SU-DHL-6 (cell line): ENCODE measurements around the gene ZDHHC11B.
"Not testable (repeated sequence)": the region's sequence is repeated elsewhere in the genome, so short reads cannot be mapped to it uniquely, and the experiment has no call there.

Experiments used
- H2AFZ ChIP-seq: fragments of 200-600 bp; sonication (generic); 2 replicates; pipeline ENCODE4 v1.6.1; 2014; ENCODE audit warnings: low read depth, mild to moderate bottlenecking, moderate library complexity, mixed read lengths, antibody characterized with exemption, low read length; ENCODE audit not compliant: severe bottlenecking
- H3F3A ChIP-seq: fragments of 200-600 bp; shearing (Covaris generic); 2 replicates; pipeline ENCODE4 v1.6.0; 2016; ENCODE audit warnings: antibody characterized with exemption, mild to moderate bottlenecking; ENCODE audit not compliant: insufficient read depth
- H3K27ac ChIP-seq: fragments of 200-600 bp; sonication (generic); 2 replicates; pipeline ENCODE4 v1.5.1; 2016; ENCODE audit warnings: low read depth, mild to moderate bottlenecking, low read length, moderate library complexity, mixed read lengths
- H3K27me3 ChIP-seq: fragments of 200-600 bp; sonication (generic), shearing (Covaris generic); 2 replicates; pipeline ENCODE4 v1.6.0; 2014; ENCODE audit warnings: mild to moderate bottlenecking, low read length
- H3K36me3 ChIP-seq: fragments of 200-600 bp; sonication (generic); 2 replicates; pipeline ENCODE4 v1.6.1; 2014; ENCODE audit warnings: mild to moderate bottlenecking, low read length, mixed read lengths
- H3K4me2 ChIP-seq: fragments of 300-600, 200-600 bp; shearing (Covaris generic), sonication (generic); 2 replicates; pipeline ENCODE4 v1.6.0; 2014; ENCODE audit warnings: low read length, low read depth, mild to moderate bottlenecking; ENCODE audit not compliant: poor library complexity, severe bottlenecking
- H3K4me3 ChIP-seq: fragments of 200-600 bp; sonication (generic); 2 replicates; pipeline ENCODE4 v1.5.1; 2014; ENCODE audit warnings: antibody characterized with exemption, low read length, mild to moderate bottlenecking, mixed read lengths; ENCODE audit not compliant: insufficient read depth, poor library complexity, severe bottlenecking
- H3K79me2 ChIP-seq: fragments of 200-600 bp; sonication (generic); 2 replicates; pipeline ENCODE4 v1.6.1; 2014; ENCODE audit warnings: mild to moderate bottlenecking, low read length, moderate library complexity; ENCODE audit not compliant: insufficient read depth
- H3K9ac ChIP-seq: fragments of 200-600 bp; sonication (generic); 2 replicates; pipeline ENCODE4 v1.7.0; 2014; ENCODE audit warnings: mild to moderate bottlenecking, low read length
- H3K9me2 ChIP-seq: fragments of 200-600 bp; sonication (generic); replicated peaks from 2 replicates; pipeline ENCODE4 v1.6.1; 2014; ENCODE audit warnings: low read length; ENCODE audit not compliant: insufficient read depth
- H3K9me3 ChIP-seq: fragments of 200-600 bp; sonication (generic); 2 replicates; pipeline ENCODE4 v1.6.1; 2014; ENCODE audit warnings: low read length, mixed read lengths; ENCODE audit not compliant: insufficient read depth
- H4K20me1 ChIP-seq: fragments of 200-600 bp; sonication (generic); 2 replicates; pipeline ENCODE4 v1.6.1; 2014; ENCODE audit warnings: low read depth, mild to moderate bottlenecking, antibody characterized with exemption, low read length, moderate library complexity, mixed read lengths
- CTCF ChIP-seq: fragments of 200-600 bp; sonication (generic); IDR thresholded peaks from one replicate; pipeline ENCODE4 v1.5.1; 2017; ENCODE audit warnings: antibody characterized with exemption, mild to moderate bottlenecking, low read length, moderate library complexity; ENCODE audit not compliant: insufficient read depth, poor library complexity, severe bottlenecking
- EZH2phosphoT487 ChIP-seq: fragments of 200-600 bp; sonication (generic), shearing (Covaris generic); conservative IDR thresholded peaks from 2 replicates; pipeline ENCODE4 v1.6.1; 2018; ENCODE audit warnings: mild to moderate bottlenecking, antibody characterized with exemption, low read length, moderate library complexity, mixed read lengths

ZDHHC11B gene

GRCh38 chr5:769485-770145, 14.9 kb downstream of the ZDHHC11B start:
- H3K9me3 ChIP-seq, H3K27ac ChIP-seq, H2AFZ ChIP-seq, H3K36me3 ChIP-seq, H3F3A ChIP-seq, H3K27me3 ChIP-seq, H3K4me3 ChIP-seq, H4K20me1 ChIP-seq, H3K79me2 ChIP-seq, H3K9ac ChIP-seq, H3K4me2 ChIP-seq, H3K9me2 ChIP-seq: not testable (repeated sequence)

GRCh38 chr5:766666-767431, 17.7 kb downstream of the ZDHHC11B start:
- Histone ChIP-seq H3K9me2 (no peaks in the 10 kb centered on the region), H3K4me2 (no peak overlapping the region), H3K9me3 (no peaks in the 10 kb centered on the region), H3F3A (no peaks in the 10 kb centered on the region), H2AFZ (no peak overlapping the region), H3K27me3 (no peaks in the 10 kb centered on the region), H3K9ac (no peak overlapping the region), H3K4me3 (no peak overlapping the region), H4K20me1 (no peaks in the 10 kb centered on the region), H3K79me2 (no peaks in the 10 kb centered on the region), H3K36me3 (no peaks in the 10 kb centered on the region), H3K27ac (no peak overlapping the region)
- TF ChIP-seq CTCF (no peak), EZH2phosphoT487 (no peak)

- Histone ChIP-seq H3K27ac (no peak overlapping the region), H3K9ac (no peak overlapping the region), H3K4me3 (no peak overlapping the region), H2AFZ (no peak overlapping the region), H3K36me3 (no peaks in the 10 kb centered on the region), H3K9me2 (no peaks in the 10 kb centered on the region), H3K9me3 (no peaks in the 10 kb centered on the region), H3K4me2 (no peak overlapping the region), H4K20me1 (no peaks in the 10 kb centered on the region), H3K27me3 (no peaks in the 10 kb centered on the region), H3F3A (no peaks in the 10 kb centered on the region), H3K79me2 (no peaks in the 10 kb centered on the region)
- no peak for TF ChIP-seq CTCF
- TF ChIP-seq EZH2phosphoT487 = no peak
Measured at GRCh38 chr5:765948-766631, 18.4 kb downstream of the ZDHHC11B start.
